KMS-11 (cell line): ENCODE measurements around the gene ANKRD13C.

Source experiments
- H2AFZ ChIP-seq: fragments of 200-600 bp; sonication (generic); 2 replicates; pipeline ENCODE4 v1.6.1; 2016; ENCODE audit warnings: antibody characterized with exemption, mixed run types, low read depth
- H3K27ac ChIP-seq: fragments of 200-600 bp; sonication (generic); 2 replicates; pipeline ENCODE4 v1.6.1; 2016; ENCODE audit warnings: mild to moderate bottlenecking, mixed run types
- H3K27me3 ChIP-seq: fragments of 200-600 bp; sonication (generic); 2 replicates; pipeline ENCODE4 v1.6.1; 2017; ENCODE audit warnings: mild to moderate bottlenecking, low read depth, mixed run types, moderate library complexity; ENCODE audit not compliant: insufficient read depth
- H3K36me3 ChIP-seq: fragments of 200-600 bp; sonication (generic); 2 replicates; pipeline ENCODE4 v1.6.1; 2017; ENCODE audit warnings: mild to moderate bottlenecking, mixed run types; ENCODE audit not compliant: insufficient read depth
- H3K4me1 ChIP-seq: fragments of 200-600 bp; sonication (generic); 2 replicates; pipeline ENCODE4 v1.6.1; 2016; ENCODE audit warnings: mild to moderate bottlenecking, low read depth, mixed run types; ENCODE audit not compliant: poor library complexity, severe bottlenecking
- H3K4me2 ChIP-seq: fragments of 200-600 bp; sonication (generic); 2 replicates; pipeline ENCODE4 v1.7.0; 2016; ENCODE audit warnings: mild to moderate bottlenecking, mixed run types
- H3K4me3 ChIP-seq: fragments of 200-600 bp; sonication (generic); IDR thresholded peaks from 2 replicates; pipeline ENCODE4 v1.6.1; 2017; ENCODE audit warnings: low read depth, low read length, mixed read lengths; ENCODE audit not compliant: insufficient read depth
- H3K79me2 ChIP-seq: fragments of 200-600 bp; sonication (generic); 2 replicates; pipeline ENCODE4 v1.6.1; 2016; ENCODE audit warnings: low read depth, mixed run types; ENCODE audit not compliant: insufficient read depth
- H3K9ac ChIP-seq: fragments of 200-600 bp; sonication (generic); 2 replicates; pipeline ENCODE4 v1.6.1; 2016; ENCODE audit warnings: mild to moderate bottlenecking, mixed run types
- H4K20me1 ChIP-seq: fragments of 200-600 bp; sonication (generic); 2 replicates; pipeline ENCODE4 v1.6.1; 2016; ENCODE audit warnings: mild to moderate bottlenecking, mixed run types; ENCODE audit not compliant: insufficient read depth
- TF ChIP-seq, protein P1 (sequence below): fragments of 200-600 bp; sonication (generic); conservative IDR thresholded peaks from 2 replicates; pipeline ENCODE4 v1.6.1; 2017; ENCODE audit warnings: low read depth, mild to moderate bottlenecking, antibody characterized with exemption, low read length, moderate library complexity, mixed read lengths

The ANKRD13C gene

DNA sequence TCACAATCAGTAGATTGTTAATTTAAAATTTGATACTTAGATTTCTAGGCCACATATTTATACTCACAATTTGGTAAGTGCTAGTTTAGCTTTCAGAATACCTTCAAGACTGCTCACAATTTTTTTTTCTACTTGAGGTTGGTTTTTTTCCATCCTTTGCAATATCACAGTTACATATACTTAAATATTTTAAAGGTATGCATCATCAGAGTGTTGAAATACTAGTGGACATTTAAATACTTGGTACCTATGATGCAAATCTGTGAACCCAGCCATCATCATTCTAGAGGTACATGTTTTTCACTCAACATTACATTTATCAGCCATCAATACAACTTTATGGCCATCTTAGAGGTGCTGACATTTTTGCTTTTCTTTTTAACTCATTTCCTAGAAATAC lies 143.0 kb downstream of the ANKRD13C start:
- TF ChIP-seq, protein P1, sequence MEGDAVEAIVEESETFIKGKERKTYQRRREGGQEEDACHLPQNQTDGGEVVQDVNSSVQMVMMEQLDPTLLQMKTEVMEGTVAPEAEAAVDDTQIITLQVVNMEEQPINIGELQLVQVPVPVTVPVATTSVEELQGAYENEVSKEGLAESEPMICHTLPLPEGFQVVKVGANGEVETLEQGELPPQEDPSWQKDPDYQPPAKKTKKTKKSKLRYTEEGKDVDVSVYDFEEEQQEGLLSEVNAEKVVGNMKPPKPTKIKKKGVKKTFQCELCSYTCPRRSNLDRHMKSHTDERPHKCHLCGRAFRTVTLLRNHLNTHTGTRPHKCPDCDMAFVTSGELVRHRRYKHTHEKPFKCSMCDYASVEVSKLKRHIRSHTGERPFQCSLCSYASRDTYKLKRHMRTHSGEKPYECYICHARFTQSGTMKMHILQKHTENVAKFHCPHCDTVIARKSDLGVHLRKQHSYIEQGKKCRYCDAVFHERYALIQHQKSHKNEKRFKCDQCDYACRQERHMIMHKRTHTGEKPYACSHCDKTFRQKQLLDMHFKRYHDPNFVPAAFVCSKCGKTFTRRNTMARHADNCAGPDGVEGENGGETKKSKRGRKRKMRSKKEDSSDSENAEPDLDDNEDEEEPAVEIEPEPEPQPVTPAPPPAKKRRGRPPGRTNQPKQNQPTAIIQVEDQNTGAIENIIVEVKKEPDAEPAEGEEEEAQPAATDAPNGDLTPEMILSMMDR = no peak
- peaks cover 86% of the 10 kb centered on the region for H3K79me2 ChIP-seq
- H2AFZ ChIP-seq = no peak overlapping the region
- H3K27ac ChIP-seq = no peak overlapping the region
- H3K4me1 ChIP-seq = peaks cover 43% of the 10 kb centered on the region
- no peak overlapping the region for H3K4me3 ChIP-seq
- H3K36me3 ChIP-seq = no peaks in the 10 kb centered on the region
- H4K20me1 ChIP-seq = no peaks in the 10 kb centered on the region; the same call in 1 of the 2 replicates
- peak overlapping the region; percentile 63; the same call in 1 of the 2 replicates for H3K4me2 ChIP-seq
- no peak overlapping the region for H3K9ac ChIP-seq
- H3K27me3 ChIP-seq = no peaks in the 10 kb centered on the region

DNA sequence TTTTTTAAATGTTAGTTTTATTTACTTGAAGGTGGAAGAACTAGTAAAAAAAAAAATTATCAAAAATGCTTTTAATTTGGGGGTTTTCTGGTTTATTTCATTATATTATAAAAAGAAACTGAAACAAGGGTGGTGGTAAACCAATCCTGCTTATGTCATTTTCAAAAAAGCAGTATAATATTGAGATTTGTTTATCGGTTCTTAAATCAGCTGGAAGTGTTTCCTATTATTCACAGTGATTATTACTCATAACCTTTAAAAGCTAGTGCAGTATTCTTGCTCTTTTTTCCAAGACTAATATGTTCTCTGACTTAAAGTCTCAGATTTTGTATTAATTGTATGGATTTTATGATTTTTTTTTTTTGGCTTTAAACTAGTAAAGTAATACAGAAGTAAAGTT lies 143.7 kb downstream of the ANKRD13C start:
- Histone ChIP-seq H3K27me3 (no peaks in the 10 kb centered on the region), H4K20me1 (no peaks in the 10 kb centered on the region; the same call in 1 of the 2 replicates), H3K27ac (no peak overlapping the region)

More for the DNA sequence above, 143.7 kb downstream of the ANKRD13C start:
- peaks cover 88% of the 10 kb centered on the region for H3K79me2 ChIP-seq
- H3K4me1 ChIP-seq = peaks cover 43% of the 10 kb centered on the region
- no peak overlapping the region for H2AFZ ChIP-seq
- H3K4me3 ChIP-seq = no peak overlapping the region
- 0 out of 2 replicates have a peak overlapping the region, but pooled peaks have one; percentile 9 for H3K9ac ChIP-seq
- peak overlapping the region; percentile 63 for H3K4me2 ChIP-seq
- TF ChIP-seq, protein P1 = no peak
- no peaks in the 10 kb centered on the region for H3K36me3 ChIP-seq
